ENCODE data around the gene RASA3. TPM values are rescaled to one million over a fixed set of nuclear protein-coding genes. Genes with fewer than 3 reads are reported as not detected.
A peak's percentile ranks its signal among the peaks of the same experiment; 100 is the strongest.
"Not testable (repeated sequence)": the region's sequence is repeated elsewhere in the genome, so short reads cannot be mapped to it uniquely, and the experiment has no call there.

The RASA3 gene
- total RNA-seq, 2 experiments from 2014 or later = 65.6 to 73.9 TPM

- Mint-ChIP-seq H3K27ac (peak overlapping the region; percentile 97), H3K36me3 (peaks cover 6% of the 10 kb centered on the region), H3K4me1 (peaks cover 38% of the 10 kb centered on the region), H3K9me3 (no peaks in the 10 kb centered on the region), H3K4me3 (peak overlapping the region; percentile 88), H3K27me3 (no peaks in the 10 kb centered on the region)
- DNase-seq (peak; percentile 53), ATAC-seq (ENCODE audit: low read depth) (no peak)
- POLR2A ChIA-PET = interaction anchor here (0.7 to 2.9 kb wide), 3 partner anchors 39 to 44 kb away, joined by 3 to 10 read pairs (median 4); no protein-coding TSS in a partner anchor
Measured at GRCh38 chr13:114109641-114110041, 22.8 kb downstream of the RASA3 start.

DNA sequence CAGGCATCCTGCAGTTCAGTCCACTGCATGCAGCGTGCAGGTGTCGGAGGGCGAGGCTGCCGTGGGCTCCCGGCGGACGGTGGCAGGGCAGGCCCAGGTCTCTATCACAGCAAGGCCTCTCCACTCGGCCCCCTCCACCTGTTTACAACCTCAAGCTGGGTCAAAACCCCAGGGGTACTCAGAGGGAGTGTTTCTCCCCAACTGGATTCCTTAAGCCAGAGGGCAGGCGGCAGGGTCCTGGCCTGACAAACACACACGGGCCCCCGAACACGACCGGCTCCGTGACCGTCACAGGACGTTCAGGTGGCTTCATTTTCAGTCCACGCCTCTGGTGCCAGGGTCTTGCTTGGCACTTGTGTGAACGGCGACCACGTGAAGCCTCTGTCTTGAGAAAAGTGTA, 23.5 kb downstream of the RASA3 start:
- Mint-ChIP-seq H3K9me3 (no peaks in the 10 kb centered on the region), H3K4me3 (peak overlapping the region; percentile 88), H3K27me3 (no peaks in the 10 kb centered on the region), H3K4me1 (peaks cover 33% of the 10 kb centered on the region), H3K36me3 (peaks cover 8% of the 10 kb centered on the region), H3K27ac (peak overlapping the region; percentile 54)
- DNase-seq = peak; percentile 29
- no peak for ATAC-seq (ENCODE audit: low read depth)
- POLR2A ChIA-PET = no interaction called here

DNA sequence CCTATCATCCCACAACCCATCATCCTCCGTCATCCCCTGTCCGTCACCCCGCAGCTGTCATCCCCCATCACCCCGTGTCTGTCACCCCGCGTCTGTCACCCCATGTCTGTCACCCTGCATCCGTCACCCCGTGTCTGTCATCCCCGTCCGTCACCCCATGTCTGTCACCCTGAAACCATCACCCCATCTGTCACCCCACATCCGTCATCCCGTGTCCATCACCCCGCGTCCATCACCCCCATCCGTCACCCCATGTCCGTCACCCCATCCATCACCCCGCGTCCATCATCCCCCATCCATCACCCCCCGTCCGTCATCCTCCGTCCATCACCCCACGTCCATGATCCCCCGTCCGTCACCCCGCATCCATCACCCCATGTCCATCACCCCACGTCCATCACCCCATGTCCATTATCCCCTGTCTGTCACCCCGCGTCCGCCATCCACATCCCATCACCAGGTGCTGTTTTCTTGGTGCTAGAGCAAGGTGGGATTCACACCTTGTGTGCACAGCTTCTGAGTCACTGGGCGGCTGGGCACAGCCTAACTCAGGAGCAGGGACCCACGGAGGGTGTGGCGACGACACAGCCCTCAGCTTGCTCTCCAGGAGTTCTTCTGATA, 24.2 kb downstream of the RASA3 start:
- POLR2A ChIA-PET = no interaction called here
- Mint-ChIP-seq H3K36me3 (peaks cover 8% of the 10 kb centered on the region), H3K27me3 (no peaks in the 10 kb centered on the region), H3K27ac (no peak overlapping the region), H3K4me1 (peaks cover 32% of the 10 kb centered on the region), H3K4me3 (no peak overlapping the region), H3K9me3 (no peaks in the 10 kb centered on the region)
- no peak for DNase-seq
- ATAC-seq (ENCODE audit: low read depth) = no peak

DNA sequence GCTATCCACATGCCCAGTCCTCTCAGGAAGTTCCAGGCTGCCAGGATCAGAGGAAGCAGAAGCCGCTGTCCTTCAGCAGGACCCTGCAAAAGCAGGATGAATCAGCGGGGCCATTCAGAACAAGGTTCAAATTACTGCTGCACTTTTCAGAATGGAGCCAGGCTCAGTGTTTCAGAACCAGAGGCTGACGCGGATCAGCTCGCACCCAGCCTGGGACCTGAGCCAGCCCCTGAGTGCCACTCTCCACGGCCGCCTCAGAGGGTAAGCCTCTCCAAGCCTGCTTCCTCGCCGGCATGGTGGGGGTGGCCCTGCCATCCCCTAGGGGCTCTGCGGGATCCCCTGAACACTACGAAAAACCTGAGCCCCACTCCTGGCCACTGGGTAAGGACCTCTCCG, 24.7 kb downstream of the RASA3 start:
- H3K27me3 Mint-ChIP-seq = no peaks in the 10 kb centered on the region
- no peaks in the 10 kb centered on the region for H3K9me3 Mint-ChIP-seq
- ATAC-seq (ENCODE audit: low read depth) (no peak), DNase-seq (peak; percentile 20)
- H3K27ac Mint-ChIP-seq = no peak overlapping the region
- H3K4me1 Mint-ChIP-seq = peaks cover 30% of the 10 kb centered on the region
- POLR2A ChIA-PET = no interaction called here
- no peak overlapping the region for H3K4me3 Mint-ChIP-seq
- peaks cover 8% of the 10 kb centered on the region for H3K36me3 Mint-ChIP-seq

DNA sequence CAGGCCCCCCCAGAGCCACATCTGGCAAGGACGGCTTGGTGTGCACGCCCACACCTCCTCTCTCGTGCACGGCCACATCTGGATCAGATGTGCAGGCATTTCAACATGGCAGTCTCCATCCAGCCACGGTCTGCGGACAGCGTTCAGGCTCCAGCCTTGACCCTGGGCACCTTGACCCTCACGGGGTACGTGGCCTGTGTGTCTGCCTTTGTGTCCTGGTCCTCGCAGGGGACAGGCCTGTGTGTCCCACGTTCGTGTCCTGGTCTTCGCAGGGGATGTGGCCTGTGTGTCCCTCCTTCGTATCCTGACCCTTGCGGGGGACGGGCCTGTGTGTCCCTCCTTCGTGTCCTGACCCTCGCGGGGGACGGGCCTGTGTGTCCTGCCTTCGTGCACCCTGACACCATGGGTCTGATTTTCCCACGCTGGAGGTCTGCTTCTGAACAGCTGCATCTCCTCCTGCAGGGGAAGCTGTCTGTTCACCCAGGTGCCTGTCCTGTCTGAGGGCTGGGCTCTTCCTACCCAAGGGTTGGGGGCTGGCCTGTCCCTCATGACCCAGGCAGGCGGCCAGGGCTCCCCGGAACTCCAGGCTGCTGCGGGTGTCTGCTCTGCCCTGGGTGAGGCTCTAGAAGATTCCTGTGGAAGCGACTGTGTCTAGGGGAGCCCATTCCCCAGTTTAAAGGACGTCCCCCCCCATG, 25.3 kb downstream of the RASA3 start:
- H3K36me3 Mint-ChIP-seq = peaks cover 8% of the 10 kb centered on the region
- no peak overlapping the region for H3K4me3 Mint-ChIP-seq
- DNase-seq = peak; percentile 20
- H3K27me3 Mint-ChIP-seq = no peaks in the 10 kb centered on the region
- no peaks in the 10 kb centered on the region for H3K9me3 Mint-ChIP-seq
- POLR2A ChIA-PET = no interaction called here
- H3K4me1 Mint-ChIP-seq = peaks cover 30% of the 10 kb centered on the region
- ATAC-seq (ENCODE audit: low read depth) = no peak
- no peak overlapping the region for H3K27ac Mint-ChIP-seq

DNA sequence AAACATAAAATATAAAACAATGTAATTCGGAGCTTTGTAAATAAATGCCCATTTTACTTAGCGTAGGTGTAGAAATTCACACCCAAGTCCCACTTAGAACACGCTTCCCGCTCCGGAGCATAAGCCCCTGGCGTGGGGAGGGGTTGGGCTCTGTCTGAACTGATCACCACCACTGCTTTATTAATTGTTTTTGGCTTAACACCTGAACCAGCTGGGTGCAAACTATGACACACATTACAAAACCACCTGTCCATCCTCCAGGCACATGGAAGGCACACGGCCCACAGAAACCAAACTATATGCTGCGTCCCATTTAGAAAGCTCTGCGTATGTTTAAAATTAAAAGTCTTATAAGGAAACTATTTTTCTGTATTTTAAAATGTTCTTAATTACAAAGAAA, 25.9 kb downstream of the RASA3 start:
- POLR2A ChIA-PET = no interaction called here
- Mint-ChIP-seq H3K36me3 (peaks cover 8% of the 10 kb centered on the region), H3K27me3 (no peaks in the 10 kb centered on the region), H3K27ac (no peak overlapping the region), H3K4me1 (peaks cover 27% of the 10 kb centered on the region), H3K9me3 (no peaks in the 10 kb centered on the region), H3K4me3 (no peak overlapping the region)
- DNase-seq (peak; percentile 9), ATAC-seq (ENCODE audit: low read depth) (no peak)

GRCh38 chr13:114105521-114106225, 26.8 kb downstream of the RASA3 start:
- Mint-ChIP-seq H3K36me3 (peaks cover 8% of the 10 kb centered on the region), H3K4me1 (peaks cover 24% of the 10 kb centered on the region), H3K9me3 (no peaks in the 10 kb centered on the region), H3K27ac (no peak overlapping the region), H3K4me3 (no peak overlapping the region), H3K27me3 (no peaks in the 10 kb centered on the region)
- POLR2A ChIA-PET = interaction anchor here (1.0 kb wide), 1 partner anchor 38 kb away, joined by 3 read pairs; no protein-coding TSS in a partner anchor
- DNase-seq (peak; percentile 16), ATAC-seq (ENCODE audit: low read depth) (no peak)

DNA sequence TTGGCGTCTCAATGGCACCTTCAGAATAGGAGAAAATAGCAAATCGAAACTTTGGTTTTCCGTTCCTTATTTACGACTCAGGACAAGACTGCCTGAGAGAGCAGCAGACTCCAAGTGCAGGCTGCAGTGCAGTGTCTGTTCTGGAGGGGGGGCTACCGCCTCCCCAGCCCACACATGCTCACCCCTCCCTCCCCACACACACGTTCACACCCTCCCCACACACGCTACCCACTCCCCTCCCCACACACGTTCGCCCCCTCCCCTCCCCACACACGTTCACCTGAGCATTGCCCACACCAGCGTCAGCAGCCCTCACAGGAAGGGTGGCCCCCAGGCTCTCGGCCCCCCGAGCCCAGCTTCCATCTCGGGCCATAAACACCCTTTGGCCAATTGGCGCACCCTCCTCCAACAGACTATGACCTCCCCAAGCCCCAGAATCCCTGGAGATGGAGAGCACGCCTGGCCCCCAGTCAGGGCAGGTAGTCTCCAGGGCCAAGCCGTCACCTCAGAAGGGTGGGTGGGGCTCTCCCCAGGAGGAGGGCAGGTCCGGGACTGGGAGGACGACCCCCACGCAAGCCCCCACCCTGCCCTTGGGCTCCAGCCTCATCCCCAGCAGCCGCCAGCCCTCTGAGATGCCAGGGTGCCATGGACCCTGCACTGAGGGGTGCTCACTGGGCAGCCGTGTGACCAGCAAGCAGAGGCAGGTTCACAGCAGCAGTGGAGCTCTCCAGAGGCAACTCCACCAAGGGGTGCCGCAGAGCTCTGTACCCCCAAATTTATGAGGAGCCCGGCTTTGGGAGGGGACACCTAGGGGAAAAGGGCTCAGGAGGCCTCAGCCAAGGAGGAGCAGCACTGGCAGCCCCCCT, 27.5 kb downstream of the RASA3 start:
- H3K4me3 Mint-ChIP-seq = no peak overlapping the region
- H3K27ac Mint-ChIP-seq = no peak overlapping the region
- peaks cover 8% of the 10 kb centered on the region for H3K36me3 Mint-ChIP-seq
- no peak for ATAC-seq (ENCODE audit: low read depth)
- DNase-seq = peak; percentile 28
- H3K9me3 Mint-ChIP-seq = no peaks in the 10 kb centered on the region
- no peaks in the 10 kb centered on the region for H3K27me3 Mint-ChIP-seq
- H3K4me1 Mint-ChIP-seq = peaks cover 17% of the 10 kb centered on the region
- POLR2A ChIA-PET = interaction anchor here (1.0 kb wide), 1 partner anchor 38 kb away, joined by 3 read pairs; no protein-coding TSS in a partner anchor

- no peaks in the 10 kb centered on the region for H3K27me3 Mint-ChIP-seq
- H3K4me1 Mint-ChIP-seq = peaks cover 11% of the 10 kb centered on the region
- DNase-seq = peak; percentile 24
- H3K27ac Mint-ChIP-seq = no peak overlapping the region
- ATAC-seq (ENCODE audit: low read depth) = no peak
- POLR2A ChIA-PET = no interaction called here
- peaks cover 8% of the 10 kb centered on the region for H3K36me3 Mint-ChIP-seq
- no peak overlapping the region for H3K4me3 Mint-ChIP-seq
- H3K9me3 Mint-ChIP-seq = no peaks in the 10 kb centered on the region
Measured at GRCh38 chr13:114103801-114104654, 28.4 kb downstream of the RASA3 start.

- H3K36me3 Mint-ChIP-seq; ATAC-seq (ENCODE audit: low read depth); H3K27me3 Mint-ChIP-seq; POLR2A ChIA-PET; H3K27ac Mint-ChIP-seq; H3K4me1 Mint-ChIP-seq; H3K9me3 Mint-ChIP-seq; H3K4me3 Mint-ChIP-seq: not testable (repeated sequence)
- peak; percentile 24 for DNase-seq
Measured at GRCh38 chr13:114103289-114103621, 29.2 kb downstream of the RASA3 start.

DNA sequence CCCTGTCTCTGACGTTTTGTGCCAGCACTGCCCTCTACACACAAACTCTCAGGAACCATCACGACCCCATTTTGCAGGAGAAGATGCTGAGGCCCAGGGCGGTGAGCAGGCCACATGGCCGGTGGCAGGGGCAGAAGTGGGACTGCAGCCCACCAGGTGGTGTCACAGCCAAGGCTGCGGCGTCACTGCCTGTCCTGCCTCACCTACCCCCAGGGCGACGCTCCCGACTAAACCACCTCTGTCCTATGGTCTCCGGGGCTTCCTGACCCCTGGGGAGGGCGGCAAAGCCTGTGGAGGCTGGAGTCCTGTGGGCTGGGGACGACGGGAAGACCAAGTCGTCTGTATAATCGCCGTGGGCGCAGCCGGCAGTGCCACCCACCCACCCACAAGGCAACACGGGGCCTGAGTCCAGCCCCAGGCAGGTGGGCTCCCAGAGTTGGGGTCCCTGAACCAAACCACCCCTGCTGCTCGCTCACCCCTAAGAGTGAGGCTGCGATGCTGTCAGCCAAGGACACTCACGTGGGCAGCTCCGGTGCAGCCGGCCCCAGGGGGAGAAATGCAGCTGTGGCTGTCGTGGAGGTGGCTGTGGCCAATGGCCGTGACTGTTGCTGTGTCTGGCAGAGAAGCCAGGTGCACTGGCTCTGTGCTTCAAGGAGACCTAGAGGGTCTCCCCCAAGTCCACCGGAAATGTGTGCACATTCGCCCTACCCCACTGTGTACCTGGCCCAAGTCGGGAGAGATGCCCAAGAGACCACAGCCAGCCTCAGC, 29.7 kb downstream of the RASA3 start:
- POLR2A ChIA-PET = no interaction called here
- Mint-ChIP-seq H3K4me3 (no peak overlapping the region), H3K9me3 (no peaks in the 10 kb centered on the region), H3K36me3 (peaks cover 5% of the 10 kb centered on the region), H3K27ac (no peak overlapping the region), H3K4me1 (peaks cover 4% of the 10 kb centered on the region), H3K27me3 (no peaks in the 10 kb centered on the region)
- DNase-seq (peak; percentile 24), ATAC-seq (ENCODE audit: low read depth) (no peak)

- ATAC-seq (ENCODE audit: low read depth) = no peak
- no peak overlapping the region for H3K27ac Mint-ChIP-seq
- peaks cover 5% of the 10 kb centered on the region for H3K4me1 Mint-ChIP-seq
Measured at GRCh38 chr13:114102131-114102520, 30.3 kb downstream of the RASA3 start.

More at GRCh38 chr13:114102131-114102520, 30.3 kb downstream of the RASA3 start:
- Mint-ChIP-seq H3K4me3 (no peak overlapping the region), H3K9me3 (no peaks in the 10 kb centered on the region), H3K36me3 (peaks cover 5% of the 10 kb centered on the region), H3K27me3 (no peaks in the 10 kb centered on the region)
- POLR2A ChIA-PET = no interaction called here
- DNase-seq = peak; percentile 27

Data from activated naive CD8-positive, alpha-beta T cell treated with anti-CD3 and anti-CD28 coated beads, Interleukin-2, amount 10 ng/mL, durations not matched to agents 7 days and 5 days (primary cell).